Bone marrow (tissue), 2 donors: ENCODE results near the gene CUX1.
"Not testable (repeated sequence)": the region's sequence is repeated elsewhere in the genome, so short reads cannot be mapped to it uniquely, and the experiment has no call there.

ENCODE experiments used
- DNase-seq, 2 donors: peaks; one replicate each; lab custom pipeline; 2025; lab: John Stamatoyannopoulos, UW

Gene CUX1

DNA sequence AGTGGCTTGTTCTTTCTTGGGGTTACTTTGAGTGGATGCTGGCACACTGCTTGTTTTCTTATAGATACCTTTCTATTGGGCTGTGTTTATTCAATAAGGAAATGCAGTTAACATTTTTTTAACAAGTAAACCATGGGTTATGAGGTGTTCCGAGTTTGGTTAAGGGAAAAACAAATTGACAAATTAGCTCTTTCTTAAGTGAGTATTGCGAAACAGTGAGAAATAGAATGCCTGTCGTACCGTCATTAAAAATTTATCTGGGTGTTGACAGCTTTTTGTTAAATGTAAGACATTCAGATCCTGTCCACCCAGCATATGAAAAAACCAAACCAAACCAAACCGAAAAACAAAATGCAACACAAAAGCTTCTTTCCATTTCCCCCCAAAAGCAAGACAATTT is 6.2 kb downstream of the CUX1 start:
- no peak for DNase-seq

DNA sequence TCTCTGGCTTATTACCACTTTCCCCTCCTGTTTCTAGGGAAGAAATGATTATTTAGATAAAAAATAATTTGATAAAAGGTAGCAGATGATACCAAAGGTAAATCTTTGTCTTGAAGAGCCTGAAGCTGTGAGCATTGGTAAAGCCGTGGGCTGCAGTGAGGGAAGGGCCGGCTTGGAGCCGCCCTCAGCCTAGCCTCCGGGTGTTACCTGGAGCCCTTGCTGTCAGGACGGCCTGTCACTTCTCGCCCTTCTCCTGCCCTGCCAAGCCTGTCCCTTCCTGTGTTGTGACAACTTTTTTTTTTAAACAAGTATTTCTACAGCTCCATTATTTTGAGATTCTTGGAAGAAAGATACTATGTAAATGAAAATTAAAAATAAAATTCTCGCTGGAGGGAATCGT is 7.0 kb downstream of the CUX1 start:
- DNase-seq: no peak

DNA sequence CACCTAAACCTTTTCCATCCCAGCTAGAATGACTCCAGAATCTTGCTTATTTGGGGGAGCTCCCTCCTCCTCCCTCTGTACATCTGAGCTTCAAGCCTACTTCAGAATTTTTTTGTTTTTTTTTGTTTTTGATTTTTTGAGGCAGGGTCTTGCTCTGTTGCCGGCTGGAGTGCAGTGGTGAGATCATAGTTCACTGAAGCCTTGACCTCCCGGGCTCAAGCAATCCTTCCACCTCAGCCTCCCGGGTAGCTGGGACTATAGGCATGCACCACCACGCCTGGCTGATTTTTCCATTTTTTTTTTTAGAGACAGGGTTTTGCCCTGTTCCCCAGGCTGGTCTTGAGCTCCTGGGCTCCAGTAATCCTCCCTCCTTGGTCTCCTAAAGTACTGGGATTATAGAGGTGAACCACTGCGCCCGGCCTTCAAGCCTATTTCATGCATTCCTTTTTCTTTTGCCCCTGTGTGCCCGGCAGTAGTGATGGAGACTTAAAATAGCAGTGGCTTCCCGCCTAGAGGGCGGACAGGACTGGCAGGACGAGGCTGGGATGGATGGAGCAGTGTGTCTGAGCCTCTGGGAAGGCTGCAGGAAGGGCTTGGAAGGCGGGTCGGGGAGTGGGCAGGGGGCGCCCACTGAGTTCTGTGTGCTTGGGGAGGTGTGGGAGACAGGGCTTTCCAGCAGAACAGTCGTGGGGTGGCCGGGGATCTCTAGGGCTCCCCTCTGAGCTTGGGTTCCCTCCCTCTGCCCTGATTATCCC is 8.8 kb downstream of the CUX1 start:
- DNase-seq: no peak

DNA sequence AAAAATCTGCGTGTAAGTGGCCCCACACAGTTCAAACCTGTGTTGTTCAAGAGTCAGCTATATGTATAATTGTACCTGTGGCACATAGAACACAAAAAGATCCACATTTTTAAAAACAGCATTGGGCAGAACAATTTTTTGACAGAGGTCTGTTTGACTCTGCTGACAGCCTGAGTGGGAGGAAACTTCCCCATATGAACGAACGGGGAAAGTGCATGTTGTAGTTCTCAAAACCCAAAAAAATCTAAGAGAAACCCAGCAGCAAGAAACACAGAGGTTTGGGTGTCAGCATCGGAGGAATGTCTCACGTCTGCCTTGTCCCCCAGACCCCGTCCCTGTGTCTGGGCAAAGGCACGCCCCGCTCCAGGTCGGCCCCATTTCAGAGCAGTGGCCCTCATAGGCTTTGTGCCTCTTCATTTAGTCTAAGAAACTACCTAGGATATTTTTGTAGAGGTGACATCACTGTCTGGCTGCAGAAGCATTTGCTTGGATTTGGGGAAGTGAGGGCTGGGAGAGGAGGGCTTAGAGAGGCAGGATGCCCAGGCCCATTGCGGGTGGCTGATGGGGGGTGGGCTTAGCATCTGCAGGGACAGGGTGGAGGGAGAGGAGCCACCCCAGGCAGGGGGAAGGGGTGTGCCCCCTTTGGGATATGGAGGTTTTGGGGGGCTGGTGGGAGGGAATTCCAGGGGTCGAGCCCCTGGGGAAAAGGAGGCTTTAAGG is 11.0 kb downstream of the CUX1 start:
- DNase-seq: peak in 1 of 2 donors; percentile 30

DNA sequence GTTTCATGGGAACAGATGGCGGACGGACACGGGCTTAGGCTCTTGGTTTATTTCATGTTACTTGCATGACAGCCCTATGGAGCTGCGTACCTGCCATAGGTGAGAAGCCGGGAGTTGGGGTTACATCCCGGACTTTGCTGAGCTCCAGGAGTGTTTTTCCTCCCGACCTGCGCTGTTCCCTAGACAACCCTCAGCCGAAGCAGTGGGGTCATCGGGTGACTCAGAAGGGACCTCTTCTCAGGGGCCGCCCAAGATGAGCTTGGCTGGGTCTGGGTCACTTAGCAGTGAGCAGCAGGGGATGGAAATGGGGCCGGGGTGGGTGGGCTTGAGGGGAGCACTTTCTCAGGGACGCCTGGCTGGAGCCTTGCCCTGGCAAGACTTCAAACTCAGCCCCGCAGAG is 11.9 kb downstream of the CUX1 start:
- DNase-seq: no peak

DNA sequence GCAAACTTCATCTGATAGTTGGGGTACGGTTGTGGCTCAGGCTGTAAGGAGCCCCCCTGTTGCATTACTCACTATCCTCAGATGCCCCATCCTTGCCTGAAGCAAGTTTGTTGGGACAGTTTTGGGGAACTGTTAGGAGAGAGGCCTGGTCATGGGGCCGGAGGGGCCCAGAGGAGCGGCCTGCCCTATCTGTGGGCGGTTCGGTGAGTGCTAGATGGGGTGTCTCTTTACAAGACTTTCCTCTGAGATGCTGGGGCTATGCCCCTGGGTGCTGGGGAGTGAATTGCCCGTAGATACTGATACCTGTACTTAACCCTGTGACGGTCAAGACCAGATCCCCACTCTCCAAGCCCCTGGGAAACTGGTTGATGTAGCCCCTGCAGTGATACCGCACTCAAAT is 12.4 kb downstream of the CUX1 start:
- no peak for DNase-seq

DNA sequence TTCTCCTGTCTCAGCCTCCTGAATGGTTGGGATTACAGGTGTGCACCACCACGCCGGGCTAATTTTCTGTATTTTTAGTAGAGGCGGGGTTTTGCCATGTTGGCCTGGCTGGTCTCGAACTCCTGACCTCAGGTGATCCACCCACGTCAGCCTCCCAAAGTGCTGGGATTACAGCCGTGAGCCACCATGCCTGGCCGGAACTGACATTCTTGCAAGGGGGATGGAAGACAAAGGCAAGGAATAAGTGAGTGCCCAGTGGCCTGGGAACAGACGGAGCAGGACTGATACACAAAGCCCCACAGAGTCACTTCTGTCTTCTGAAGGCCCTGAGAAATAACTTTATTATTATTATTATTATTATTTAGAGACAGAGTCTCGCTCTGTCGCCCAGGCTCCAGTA is 14.0 kb downstream of the CUX1 start:
- DNase-seq: not testable (repeated sequence)

DNA sequence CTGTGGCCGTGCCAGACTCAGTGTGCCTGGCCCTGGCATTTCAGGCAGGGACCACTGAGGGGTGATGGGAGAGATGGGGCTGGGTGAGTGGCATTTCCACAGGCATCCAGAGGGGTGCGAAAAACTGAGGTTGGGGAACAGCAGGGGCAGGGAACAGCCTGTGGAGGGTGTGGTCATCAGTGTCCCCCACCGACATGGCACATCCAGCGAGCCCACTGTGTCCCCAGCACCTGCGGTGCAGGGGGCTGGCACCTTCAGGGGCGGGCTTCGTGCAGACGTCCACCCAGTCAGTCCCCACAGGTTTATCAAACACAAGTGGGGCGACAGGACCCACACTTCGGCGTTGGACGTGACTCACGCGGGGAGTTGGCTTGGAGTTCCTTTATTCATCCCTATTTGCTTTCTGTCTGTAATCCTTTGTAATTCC is 14.8 kb downstream of the CUX1 start:
- no peak for DNase-seq

DNA sequence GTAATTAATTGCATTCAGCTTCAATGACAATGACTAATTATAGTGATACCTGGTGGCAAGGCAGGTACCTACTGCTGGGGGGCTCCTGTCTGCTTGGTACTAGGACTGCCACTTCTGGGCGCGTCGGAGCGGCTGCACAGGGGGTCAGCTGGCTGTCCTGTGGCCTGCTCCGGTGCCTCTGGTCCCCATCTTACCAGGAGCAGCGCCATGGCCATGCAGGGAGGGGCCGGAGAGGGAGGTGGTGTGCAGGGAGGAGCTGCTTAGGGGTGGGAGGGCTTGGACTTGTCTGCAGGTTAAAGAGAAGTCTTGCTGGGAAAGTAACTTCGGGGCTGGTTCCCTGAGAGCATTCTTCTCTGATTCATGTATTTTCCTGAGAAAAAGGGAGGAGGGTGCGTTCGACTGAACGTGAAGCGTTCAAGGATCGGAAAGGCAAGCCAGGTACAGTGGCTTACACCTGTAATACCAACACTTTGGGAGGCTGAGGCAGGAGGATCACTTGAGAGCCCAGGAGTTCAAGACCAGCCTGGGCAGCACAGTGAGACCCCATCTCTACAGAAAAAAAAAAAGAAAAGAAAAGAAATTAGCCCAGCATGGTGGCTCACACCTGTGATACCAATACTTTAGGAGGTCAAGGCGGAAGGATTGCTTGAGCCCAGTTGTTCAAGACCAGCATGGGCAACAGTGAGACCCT is 15.4 kb downstream of the CUX1 start:
- no peak for DNase-seq

DNA sequence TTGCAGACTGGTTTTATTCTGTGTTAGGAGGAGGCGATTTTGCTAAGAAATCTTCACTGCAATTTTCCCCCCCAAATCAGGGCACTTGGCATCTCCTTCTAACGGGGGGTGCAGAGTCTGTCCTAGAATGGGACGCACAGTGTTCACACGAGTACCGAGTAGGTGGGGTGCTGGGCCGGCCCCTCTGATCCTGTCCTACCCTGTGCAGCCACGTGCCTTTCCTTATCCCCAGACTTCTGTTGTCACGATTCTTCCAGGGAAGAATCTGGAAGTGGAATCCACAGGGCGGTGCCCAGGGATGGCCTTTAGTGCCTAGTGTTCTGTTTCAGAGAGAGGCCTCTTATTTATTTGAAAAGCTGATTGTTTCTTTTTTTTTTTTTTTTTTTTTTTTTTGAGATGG is 16.4 kb downstream of the CUX1 start:
- no peak for DNase-seq

DNA sequence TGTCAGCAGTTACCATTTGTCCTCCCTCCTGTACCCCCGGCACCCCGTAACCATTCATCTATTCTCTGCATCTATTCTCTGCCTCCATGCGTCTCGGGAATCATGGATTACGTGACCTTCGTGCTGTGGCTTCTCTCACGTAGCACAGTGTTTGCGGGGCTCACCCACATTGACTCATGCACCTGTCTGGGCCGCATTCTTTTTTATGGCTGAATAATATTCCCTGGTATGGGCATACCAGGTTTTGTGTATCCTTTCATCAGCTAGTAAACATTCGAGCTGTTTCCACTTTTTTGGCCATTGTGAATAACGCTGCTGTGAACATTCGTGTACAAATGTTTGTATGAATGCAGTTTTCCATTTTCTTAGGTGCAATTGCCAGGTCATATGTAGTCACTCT is 17.7 kb downstream of the CUX1 start:
- DNase-seq: no peak

DNA sequence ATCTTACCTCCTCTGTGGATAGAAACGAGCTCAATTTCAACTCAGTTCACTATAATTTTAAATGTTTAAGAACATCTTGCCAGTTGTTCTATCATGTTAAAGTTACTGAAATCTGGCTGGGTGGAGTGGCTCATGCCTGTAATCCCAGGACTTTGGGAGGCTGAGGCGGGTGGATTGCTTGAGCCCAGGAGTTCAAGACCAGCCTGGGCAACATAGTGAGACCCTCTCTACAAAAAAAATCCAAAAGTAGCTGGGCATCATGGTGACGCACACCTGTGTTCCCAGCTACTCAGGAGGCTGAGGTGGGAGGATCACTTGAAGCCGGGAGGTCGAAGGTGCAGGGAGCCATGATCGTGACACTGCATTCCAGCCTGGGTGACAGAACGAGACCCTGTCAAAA is 20.0 kb downstream of the CUX1 start:
- DNase-seq: not testable (repeated sequence)

DNA sequence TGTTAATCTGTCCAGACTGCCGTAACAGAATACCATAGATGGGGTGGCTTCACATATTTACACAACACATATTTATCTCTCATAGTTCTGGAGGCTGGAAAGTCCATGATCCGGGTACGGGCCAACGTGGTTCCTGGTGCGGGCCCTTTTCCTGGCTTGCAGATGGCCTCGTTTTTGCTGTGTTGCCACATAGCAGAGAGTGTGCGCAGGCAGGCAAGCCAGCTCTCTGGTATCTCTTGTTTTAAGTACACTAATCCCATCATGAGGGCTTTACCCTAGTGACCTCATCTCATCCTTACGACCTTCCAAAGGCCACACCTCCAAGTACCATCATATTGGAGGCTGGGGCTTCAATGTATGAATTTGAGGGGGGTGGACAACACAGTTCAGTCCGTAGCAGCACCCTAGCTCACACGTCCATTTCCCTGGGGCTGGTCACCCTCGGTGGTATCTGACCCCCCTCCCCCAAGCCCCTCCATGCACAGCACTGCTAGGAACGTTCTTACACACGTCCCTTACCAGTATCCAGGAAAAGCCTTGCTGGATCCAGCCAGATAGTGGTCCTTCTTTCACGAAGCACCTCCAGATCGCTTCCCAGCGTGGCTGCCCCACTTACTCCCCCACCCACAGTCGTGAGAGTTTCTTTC is 21.5 kb downstream of the CUX1 start:
- no peak for DNase-seq

DNA sequence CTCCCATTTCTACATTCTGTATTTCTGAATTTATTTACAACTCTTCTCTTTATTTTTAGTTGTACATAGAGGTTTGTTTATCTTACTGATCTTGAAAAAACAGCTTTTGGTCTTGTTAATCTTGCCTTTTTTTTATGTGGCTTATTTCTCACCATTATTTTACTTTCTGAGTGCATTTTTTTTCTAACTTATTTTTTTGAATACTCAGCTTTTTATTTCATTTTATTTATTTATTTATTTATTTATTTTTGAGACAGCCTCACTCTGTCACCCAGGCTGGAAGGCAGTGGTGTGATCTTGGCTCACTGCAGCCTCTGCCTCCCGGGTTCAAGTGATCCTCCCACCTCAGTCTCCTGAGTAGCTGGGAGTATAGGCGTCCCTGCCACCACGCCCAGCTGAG is 23.9 kb downstream of the CUX1 start:
- DNase-seq: no peak

DNA sequence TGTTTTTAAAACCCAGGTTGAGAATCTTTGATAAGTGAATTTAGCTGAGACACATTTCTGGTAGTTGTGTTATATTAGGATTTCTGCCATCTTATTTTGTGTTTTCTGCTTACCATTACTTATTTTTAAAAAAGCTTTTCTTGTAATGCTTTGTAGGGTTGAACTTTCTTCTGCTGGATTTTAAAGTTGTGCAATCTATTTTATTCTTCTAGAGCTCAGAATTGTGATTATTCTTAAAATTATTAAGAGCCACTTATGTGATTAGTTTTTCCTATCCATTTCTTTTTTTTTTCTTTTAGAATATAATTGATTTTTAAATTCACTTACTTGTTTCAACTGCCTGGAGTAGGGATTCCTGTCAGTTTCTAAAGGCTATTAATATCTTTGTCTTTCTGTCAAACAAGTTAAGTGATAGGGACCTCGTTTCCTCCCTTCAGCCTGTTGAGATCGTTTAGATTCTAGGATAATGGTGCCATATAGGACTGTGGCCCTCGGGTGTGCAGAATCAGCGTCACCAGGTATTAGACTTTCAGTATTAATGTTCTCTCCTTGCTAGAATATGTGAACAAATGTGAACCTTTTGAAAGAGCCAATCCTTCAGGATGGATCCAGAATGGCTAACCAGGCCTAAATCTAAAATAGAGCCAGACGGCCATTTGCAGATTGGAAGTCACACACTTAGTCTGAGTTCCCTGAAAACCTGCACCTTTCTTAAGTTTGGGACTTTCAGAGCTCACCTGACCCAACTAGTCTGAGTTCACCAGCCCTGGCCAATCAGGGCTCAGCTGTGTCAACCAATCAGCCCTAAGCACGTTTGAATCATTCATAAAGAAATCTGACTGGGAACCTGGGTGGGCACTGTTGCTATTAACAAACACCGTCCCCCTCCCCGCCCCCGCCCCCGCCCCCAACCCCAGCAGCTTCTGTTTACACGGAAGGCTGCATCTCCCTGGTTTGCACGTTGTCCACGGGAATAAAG is 26.2 kb downstream of the CUX1 start:
- no peak for DNase-seq

DNA sequence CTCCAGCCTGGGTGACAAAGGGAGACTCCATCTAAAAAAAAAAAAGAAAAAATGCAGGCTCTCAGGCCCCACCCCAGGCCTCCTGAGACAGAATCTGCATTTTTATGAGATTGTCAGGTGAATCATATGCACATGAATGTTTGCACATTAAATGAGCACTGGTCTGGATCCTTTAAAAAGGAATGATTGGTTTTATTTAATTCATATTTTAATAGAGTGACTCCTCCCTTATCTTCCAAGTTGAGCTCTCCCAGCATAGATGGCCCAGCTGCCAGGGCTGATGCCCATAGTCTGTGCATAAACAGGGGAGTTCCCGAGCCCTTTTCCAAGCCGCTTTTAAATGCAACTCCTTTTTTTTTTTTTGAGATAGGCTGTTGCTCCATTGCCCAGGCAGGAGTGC is 28.5 kb downstream of the CUX1 start:
- DNase-seq: no peak

DNA sequence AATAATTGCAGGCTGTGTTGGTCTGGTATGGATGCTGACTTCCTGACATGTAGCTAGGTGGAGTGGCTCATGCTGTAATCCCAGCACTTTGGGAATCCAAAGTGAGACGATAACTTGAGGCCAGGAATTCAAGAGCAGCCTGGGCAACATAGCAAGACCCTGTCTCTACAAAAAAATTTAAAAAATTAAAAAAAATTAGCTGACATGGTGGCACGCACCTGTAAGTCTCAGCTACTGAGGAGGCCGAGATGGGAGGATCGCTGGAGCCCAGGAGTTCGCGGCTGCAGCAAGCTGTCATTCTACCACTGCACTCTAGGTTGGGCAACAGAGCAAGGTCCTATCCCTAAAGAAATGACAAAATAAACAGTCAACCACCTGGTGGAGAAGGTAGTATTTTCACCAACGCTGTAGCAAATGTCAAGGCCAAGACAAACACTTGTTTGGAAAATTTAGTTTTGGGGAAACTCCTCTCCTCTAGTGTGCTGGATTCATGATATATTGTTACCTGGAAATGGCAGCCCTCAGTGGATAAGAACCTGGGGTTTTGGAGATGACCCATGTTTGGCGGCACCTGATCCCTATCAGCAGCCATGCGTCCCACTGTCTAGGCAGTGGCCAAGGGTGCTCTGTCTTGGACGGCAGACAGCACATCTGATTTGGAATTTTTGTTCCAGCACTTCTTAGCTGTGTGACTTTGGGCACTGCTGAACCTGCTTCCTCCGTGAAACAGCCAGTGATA is 29.5 kb downstream of the CUX1 start:
- DNase-seq: no peak

DNA sequence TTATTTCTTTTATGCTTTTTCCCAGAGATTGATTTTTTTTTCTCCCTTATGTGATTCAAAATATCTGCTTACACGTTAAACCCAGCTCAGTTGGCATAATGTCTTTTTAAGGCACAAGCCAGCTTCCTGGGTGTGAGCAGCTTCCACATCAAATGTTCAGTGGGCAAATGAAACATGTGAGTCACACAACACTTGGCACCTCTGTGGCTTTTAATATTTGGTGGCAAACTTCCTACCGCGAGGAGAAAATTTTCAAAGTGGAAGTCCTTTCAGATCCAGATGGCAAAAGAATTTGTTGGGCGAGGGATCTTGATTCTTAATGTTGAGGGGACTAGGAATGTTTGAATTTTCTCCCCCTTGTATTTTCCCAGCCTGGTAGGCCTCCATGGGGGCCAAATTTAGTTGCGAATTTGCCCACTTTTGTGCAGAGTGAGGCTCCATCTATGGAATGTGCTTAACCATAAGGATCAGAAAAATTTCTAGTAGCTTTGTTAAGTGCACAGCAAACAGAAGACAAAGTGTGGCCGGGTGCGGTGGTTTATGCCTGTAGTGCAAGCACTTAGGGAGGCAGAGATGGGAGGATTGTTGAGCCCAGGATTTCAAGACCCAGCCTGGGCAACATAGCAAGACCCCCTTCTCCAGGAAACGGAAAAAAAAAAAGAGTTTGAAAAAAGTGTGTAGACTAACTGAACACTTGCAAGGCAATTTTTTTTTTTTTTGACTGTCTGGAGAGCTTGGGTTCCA is 31.0 kb downstream of the CUX1 start:
- DNase-seq: no peak

DNA sequence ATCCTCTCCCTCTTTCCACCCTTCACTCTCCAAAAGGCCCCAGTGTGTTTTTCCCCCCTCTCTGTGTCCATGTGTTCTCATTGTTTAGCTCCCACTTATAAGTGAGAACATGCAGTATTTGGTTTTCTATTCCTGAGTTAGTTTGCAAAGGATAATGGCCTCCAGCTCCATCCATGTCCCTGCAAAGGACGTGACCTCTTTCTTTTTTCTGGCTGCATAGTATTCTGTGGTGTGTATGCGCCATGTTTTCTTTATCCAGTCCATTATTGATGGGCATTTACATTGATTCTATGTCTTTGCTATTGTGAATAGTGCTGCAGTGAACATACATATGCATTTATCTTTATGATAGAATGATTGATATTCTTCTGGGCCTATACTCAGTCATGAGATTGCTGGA is 31.9 kb downstream of the CUX1 start:
- not testable (repeated sequence) for DNase-seq

DNA sequence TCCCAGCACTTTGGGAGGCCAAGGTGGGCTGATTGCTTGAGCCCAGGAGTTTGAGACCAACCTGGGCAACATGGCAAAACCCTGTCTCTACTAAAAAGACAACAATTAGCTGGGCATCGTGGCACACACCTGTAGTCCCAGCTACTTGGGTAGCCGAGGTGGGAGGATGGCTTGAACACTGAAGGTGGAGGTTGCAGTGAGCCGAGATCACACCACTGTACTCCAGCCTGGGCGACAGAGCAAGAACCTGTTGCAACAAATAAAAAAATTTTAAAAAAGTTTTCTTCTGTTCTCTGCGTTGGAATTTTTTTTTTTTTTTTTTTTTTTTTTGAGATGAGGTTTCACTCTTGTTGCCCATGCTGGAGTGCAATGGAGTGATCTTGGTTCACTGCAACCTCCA is 34.9 kb downstream of the CUX1 start:
- DNase-seq: not testable (repeated sequence)
